HepG2 (cell line): ENCODE data around the gene ALDOA. TPM values are rescaled to one million over a fixed set of nuclear protein-coding genes. Genes with fewer than 3 reads are reported as not detected.

Experiments
- AHR ChIP-seq: IDR thresholded peaks from 2 replicates; pipeline ENCODE4 v1.6.1; 2018; ENCODE audit warnings: missing genetic modification reagents, missing compliant biosample characterization
- CAMTA2 ChIP-seq: sonication (generic); formaldehyde crosslinking; IDR thresholded peaks from 2 replicates; pipeline ENCODE4 v1.4.0; 2020; ENCODE audit warnings: mild to moderate bottlenecking, missing genetic modification reagents, borderline replicate concordance
- KIAA2018 ChIP-seq: sonication (generic); formaldehyde crosslinking; IDR thresholded peaks from 2 replicates; pipeline ENCODE4 v1.5.0; 2020; ENCODE audit warnings: mild to moderate bottlenecking, missing genetic modification reagents, borderline replicate concordance
- MBNL3 ChIP-seq: fragments of 250-450 bp; sonication (Bioruptor Pico); conservative IDR thresholded peaks from 2 replicates; pipeline ENCODE4 v1.8.0; 2022; ENCODE audit warnings: mild to moderate bottlenecking, inconsistent platforms
- MED13 ChIP-seq: sonication (generic); formaldehyde crosslinking; IDR thresholded peaks from 2 replicates; pipeline ENCODE4 v1.5.0; 2020; ENCODE audit warnings: missing genetic modification reagents
- SATB2 ChIP-seq: sonication (generic); formaldehyde crosslinking; IDR thresholded peaks from 2 replicates; pipeline ENCODE4 v1.5.0; 2020; ENCODE audit warnings: missing genetic modification reagents
- STAG1 ChIP-seq: sonication (generic); formaldehyde crosslinking; IDR thresholded peaks from 2 replicates; pipeline ENCODE4 v1.4.0; 2020; ENCODE audit warnings: missing genetic modification reagents
- ZBTB14 ChIP-seq: sonication (generic); formaldehyde crosslinking; IDR thresholded peaks from 2 replicates; pipeline ENCODE4 v1.4.0; 2020; ENCODE audit warnings: missing genetic modification reagents
- ZBTB42 ChIP-seq: sonication (generic); formaldehyde crosslinking; IDR thresholded peaks from 2 replicates; pipeline ENCODE4 v1.5.0; 2020; ENCODE audit warnings: mild to moderate bottlenecking, missing genetic modification reagents
- ZNF180 ChIP-seq: sonication (generic); formaldehyde crosslinking; IDR thresholded peaks from 2 replicates; pipeline ENCODE4 v1.4.0; 2020; ENCODE audit warnings: low read depth, missing genetic modification reagents, borderline replicate concordance
- ZNF251 ChIP-seq: sonication (generic); formaldehyde crosslinking; IDR thresholded peaks from 2 replicates; pipeline ENCODE4 v1.9.0; 2021; ENCODE audit warnings: mild to moderate bottlenecking, missing genetic modification reagents
- ZNF256 ChIP-seq: sonication (generic); formaldehyde crosslinking; conservative IDR thresholded peaks from 2 replicates; pipeline ENCODE4 v1.4.0; 2020; ENCODE audit warnings: missing genetic modification reagents
- ZNF496 ChIP-seq: sonication (generic); formaldehyde crosslinking; IDR thresholded peaks from 2 replicates; pipeline ENCODE4 v1.8.1; 2023; ENCODE audit warnings: mild to moderate bottlenecking, moderate library complexity, missing genetic modification reagents; ENCODE audit not compliant: insufficient replicate concordance
- ZNF549 ChIP-seq: sonication (generic); formaldehyde crosslinking; IDR thresholded peaks from 2 replicates; pipeline ENCODE4 v1.5.0; 2020; ENCODE audit warnings: missing genetic modification reagents
- ZNF749 ChIP-seq: sonication (generic); formaldehyde crosslinking; IDR thresholded peaks from 2 replicates; pipeline ENCODE4 v1.8.0; 2022; ENCODE audit warnings: mild to moderate bottlenecking, missing genetic modification reagents, moderate library complexity, borderline replicate concordance
- polyA plus RNA-seq, 8 experiments: library from polyadenylated mRNA; depleted of rRNA in 3 of 8; stranded (reverse) in 7 of 8; unstranded in 1 of 8; fragments of >200 nt; fragmentation: Illumina TruSeq in 4 of 8; extraction: Trizol in 4 of 8; gene quantifications; 2 replicates each; pipeline versions ENCODE4 v1.2.1 to v1.2.3, GENCODE V29; 2011 to 2016; ENCODE audit warnings: low read depth in 4 of 8, missing spikeins in 1 of 8, mixed read lengths in 1 of 8; ENCODE audit not compliant: insufficient read depth in 1 of 8
- total RNA-seq, 5 experiments: library from RNA; depleted of rRNA; stranded (reverse); fragments of >200 nt; fragmentation: Illumina TruSeq; extraction: Trizol; gene quantifications; 2 replicates each; pipeline ENCODE4 v1.2.3, GENCODE V29; 2016; ENCODE audit warnings: low read depth in 1 of 5
- TF ChIP-seq, protein P1 (sequence below): sonication (generic); formaldehyde crosslinking; IDR thresholded peaks from 2 replicates; pipeline ENCODE4 v1.4.0; 2020; ENCODE audit warnings: mild to moderate bottlenecking, missing genetic modification reagents, borderline replicate concordance
- TF ChIP-seq, protein P2 (sequence below): IDR thresholded peaks from 2 replicates; pipeline ENCODE4 v1.6.1; 2018; ENCODE audit warnings: missing genetic modification reagents, mild to moderate bottlenecking, missing compliant biosample characterization

The ALDOA gene
- total and polyA plus RNA-seq, 2 of the 13 experiments (the other 11 are each of a cell fraction or from before 2014, with no cell fraction given) = 925 to 1,884 TPM

DNA sequence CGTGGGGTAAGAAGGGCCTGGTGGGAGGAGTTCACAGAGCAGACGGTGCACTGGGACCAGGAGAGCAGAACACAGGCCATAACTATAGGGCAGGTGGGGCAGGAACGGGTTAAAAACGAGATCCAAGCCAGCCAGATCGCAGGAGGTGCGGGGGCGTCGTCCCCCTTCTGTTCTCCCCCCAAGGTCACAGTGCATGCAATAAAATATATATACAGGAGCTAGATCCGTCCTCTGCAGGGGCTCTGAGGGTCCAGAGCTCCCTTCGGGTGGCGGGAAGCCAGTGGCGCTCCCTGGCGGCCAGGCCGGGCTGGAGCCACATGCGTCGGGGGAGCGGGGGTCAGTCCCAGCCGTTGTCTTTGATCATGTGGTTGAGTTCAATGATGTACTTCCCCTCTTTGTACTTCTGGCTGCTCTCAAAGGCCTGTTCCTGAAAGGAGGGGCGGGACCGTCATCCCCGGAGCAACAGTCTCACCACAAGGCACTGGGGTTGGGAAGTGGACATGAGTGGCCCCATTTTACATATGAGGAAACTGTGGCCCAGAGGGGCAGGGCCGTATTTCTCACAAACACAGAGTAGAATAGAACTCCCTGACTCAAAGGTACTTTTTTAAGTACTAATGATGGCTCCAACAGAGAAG is 26.9 kb downstream of the ALDOA start (continued):
- TF ChIP-seq, protein P1, sequence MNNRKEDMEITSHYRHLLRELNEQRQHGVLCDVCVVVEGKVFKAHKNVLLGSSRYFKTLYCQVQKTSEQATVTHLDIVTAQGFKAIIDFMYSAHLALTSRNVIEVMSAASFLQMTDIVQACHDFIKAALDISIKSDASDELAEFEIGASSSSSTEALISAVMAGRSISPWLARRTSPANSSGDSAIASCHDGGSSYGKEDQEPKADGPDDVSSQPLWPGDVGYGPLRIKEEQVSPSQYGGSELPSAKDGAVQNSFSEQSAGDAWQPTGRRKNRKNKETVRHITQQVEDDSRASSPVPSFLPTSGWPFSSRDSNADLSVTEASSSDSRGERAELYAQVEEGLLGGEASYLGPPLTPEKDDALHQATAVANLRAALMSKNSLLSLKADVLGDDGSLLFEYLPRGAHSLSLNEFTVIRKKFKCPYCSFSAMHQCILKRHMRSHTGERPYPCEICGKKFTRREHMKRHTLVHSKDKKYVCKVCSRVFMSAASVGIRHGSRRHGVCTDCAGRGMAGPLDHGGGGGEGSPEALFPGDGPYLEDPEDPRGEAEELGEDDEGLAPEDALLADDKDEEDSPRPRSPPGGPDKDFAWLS (CRISPR knock-in tag) = no peak
- TF ChIP-seq ZBTB14 (0 out of 2 replicates have a peak, but pooled peaks have one; percentile 35), AHR (CRISPR knock-in tag) (no peak), MED13 (CRISPR knock-in tag) (no peak), SATB2 (CRISPR knock-in tag) (peak; percentile 36), ZNF251 (CRISPR knock-in tag) (no peak), ZNF180 (no peak), ZBTB42 (CRISPR knock-in tag) (0 out of 2 replicates have a peak, but pooled peaks have one; percentile 78), KIAA2018 (CRISPR knock-in tag) (no peak), CAMTA2 (no peak), MBNL3 (CRISPR knock-in tag) (no peak), ZNF749 (CRISPR knock-in tag) (0 out of 2 replicates have a peak, but pooled peaks have one; percentile 60), ZNF496 (CRISPR knock-in tag) (no peak), ZNF549 (CRISPR knock-in tag) (no peak), STAG1 (CRISPR knock-in tag) (peak; percentile 66), ZNF256 (CRISPR knock-in tag) (peak; percentile 81; the same call in 1 of the 2 replicates)
- TF ChIP-seq, protein P2, sequence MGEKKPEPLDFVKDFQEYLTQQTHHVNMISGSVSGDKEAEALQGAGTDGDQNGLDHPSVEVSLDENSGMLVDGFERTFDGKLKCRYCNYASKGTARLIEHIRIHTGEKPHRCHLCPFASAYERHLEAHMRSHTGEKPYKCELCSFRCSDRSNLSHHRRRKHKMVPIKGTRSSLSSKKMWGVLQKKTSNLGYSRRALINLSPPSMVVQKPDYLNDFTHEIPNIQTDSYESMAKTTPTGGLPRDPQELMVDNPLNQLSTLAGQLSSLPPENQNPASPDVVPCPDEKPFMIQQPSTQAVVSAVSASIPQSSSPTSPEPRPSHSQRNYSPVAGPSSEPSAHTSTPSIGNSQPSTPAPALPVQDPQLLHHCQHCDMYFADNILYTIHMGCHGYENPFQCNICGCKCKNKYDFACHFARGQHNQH (CRISPR knock-in tag) = peak; percentile 86
